Astrocyte (in vitro differentiated cells and primary cell): ENCODE data around the gene DOK5. TPM values are rescaled to one million over a fixed set of nuclear protein-coding genes. Genes with fewer than 3 reads are reported as not detected.

Source experiments
- DNase-seq: peaks from one replicate; pipeline ENCODE4 v3.0.0-alpha.2; 2010; ENCODE audit warnings: low read depth
- FAIRE-seq: peaks from 2 replicates; lab custom pipeline; 2011; peaks lifted over from hg19 to GRCh38; lab: Jason Lieb, UNC
- H2AFZ ChIP-seq: 2 replicates; pipeline ENCODE4 v1.6.0; 2012; ENCODE audit warnings: low read depth, low read length, inconsistent platforms
- H3K27ac ChIP-seq: 2 replicates; pipeline ENCODE4 v1.5.1; 2011; ENCODE audit warnings: low read depth, low read length, inconsistent platforms
- H3K27me3 ChIP-seq: 2 replicates; pipeline ENCODE4 v1.6.0; 2011; ENCODE audit warnings: low read length, inconsistent platforms; ENCODE audit not compliant: insufficient read depth
- H3K36me3 ChIP-seq: 2 replicates; pipeline ENCODE4 v1.5.1; 2011; ENCODE audit warnings: low read length, inconsistent platforms; ENCODE audit not compliant: insufficient read depth
- H3K4me1 ChIP-seq: 2 replicates; pipeline ENCODE4 v1.5.1; 2011; ENCODE audit warnings: low read length, inconsistent platforms; ENCODE audit not compliant: insufficient read depth
- H3K4me2 ChIP-seq: 2 replicates; pipeline ENCODE4 v1.6.0; 2012; ENCODE audit warnings: low read length, inconsistent platforms
- H3K4me3 ChIP-seq: 2 replicates; pipeline ENCODE4 v1.5.1; 2011; ENCODE audit warnings: low read depth, mild to moderate bottlenecking, low read length, inconsistent platforms; ENCODE audit not compliant: insufficient read depth
- H3K79me2 ChIP-seq: 2 replicates; pipeline ENCODE4 v1.6.0; 2012; ENCODE audit warnings: mild to moderate bottlenecking, low read length, inconsistent platforms; ENCODE audit not compliant: insufficient read depth
- H3K9ac ChIP-seq: 2 replicates; pipeline ENCODE4 v1.6.0; 2012; ENCODE audit warnings: mild to moderate bottlenecking, low read length, inconsistent platforms
- H3K9me3 ChIP-seq: 2 replicates; pipeline ENCODE4 v1.5.1; 2012; ENCODE audit warnings: low read depth, mild to moderate bottlenecking, low read length, inconsistent platforms; ENCODE audit not compliant: insufficient read depth
- H4K20me1 ChIP-seq: 2 replicates; pipeline ENCODE4 v1.6.0; 2012; ENCODE audit warnings: low read length, inconsistent platforms; ENCODE audit not compliant: insufficient read depth
- H3K27ac Mint-ChIP-seq: one replicate; pipeline ENCODE4 v1.8.0; 2021; ENCODE audit warnings: mild to moderate bottlenecking, mixed read lengths; ENCODE audit not compliant: unreplicated experiment
- H3K27me3 Mint-ChIP-seq: one replicate; pipeline ENCODE4 v1.8.0; 2021; ENCODE audit warnings: low read depth, mixed read lengths; ENCODE audit not compliant: unreplicated experiment
- H3K36me3 Mint-ChIP-seq: one replicate; pipeline ENCODE4 v1.8.0; 2021; ENCODE audit warnings: low read depth, mixed read lengths; ENCODE audit not compliant: unreplicated experiment
- H3K4me1 Mint-ChIP-seq: one replicate; pipeline ENCODE4 v1.8.0; 2021; ENCODE audit warnings: low read depth, mixed read lengths; ENCODE audit not compliant: unreplicated experiment
- H3K4me3 Mint-ChIP-seq: one replicate; pipeline ENCODE4 v1.8.0; 2021; ENCODE audit warnings: mild to moderate bottlenecking, moderate library complexity, mixed read lengths; ENCODE audit not compliant: unreplicated experiment
- H3K9me3 Mint-ChIP-seq: one replicate; pipeline ENCODE4 v1.8.0; 2021; ENCODE audit warnings: mild to moderate bottlenecking, mixed read lengths; ENCODE audit not compliant: unreplicated experiment
- EZH2 ChIP-seq: IDR thresholded peaks from 2 replicates; pipeline ENCODE4 v1.6.1; 2012; ENCODE audit warnings: mild to moderate bottlenecking, low read length, inconsistent platforms; ENCODE audit not compliant: insufficient read depth
- total RNA-seq: library from RNA; stranded (reverse); gene quantifications from 2 replicates; pipeline ENCODE4 v1.2.1, GENCODE V29; 2021
- TF ChIP-seq, protein P1 (sequence below): IDR thresholded peaks from 2 replicates; pipeline ENCODE4 v1.5.1; 2011; ENCODE audit warnings: low read depth, mild to moderate bottlenecking, inconsistent platforms, low read length, moderate library complexity; ENCODE audit not compliant: insufficient read depth

The DOK5 gene
- total RNA-seq, 1 donor from 2014 or later = 1.2 TPM

DNA sequence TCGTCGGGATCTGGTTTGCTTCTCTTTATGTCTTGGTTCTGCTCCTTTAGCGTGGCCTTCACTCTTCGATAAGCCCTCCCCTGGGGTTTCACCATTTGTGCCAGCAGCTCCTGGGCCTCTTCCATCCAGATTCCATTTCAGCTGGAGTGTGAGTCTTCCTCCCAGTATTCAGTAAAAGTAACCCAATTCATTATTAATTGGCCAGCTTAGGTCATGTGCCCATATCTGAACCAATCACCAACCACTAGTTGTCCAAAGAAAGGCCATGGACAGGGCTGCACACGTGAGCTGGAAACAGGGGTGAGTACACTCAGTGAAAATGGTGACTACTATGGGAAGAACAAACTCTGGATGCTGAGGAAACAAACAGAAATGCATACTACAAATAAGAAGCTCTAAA lies 2.8 kb upstream of the DOK5 start:
- H3K27me3 ChIP-seq = no peaks in the 10 kb centered on the region
- Mint-ChIP-seq H3K36me3 (no peaks in the 10 kb centered on the region), H3K27ac (no peak overlapping the region), H3K4me1 (no peaks in the 10 kb centered on the region), H3K27me3 (peaks cover 18% of the 10 kb centered on the region), H3K9me3 (no peaks in the 10 kb centered on the region), H3K4me3 (no peak overlapping the region)
- DNase-seq (no peak), FAIRE-seq (no peak)
- H3K4me2 ChIP-seq = no peak overlapping the region
- H3K4me3 ChIP-seq = no peak overlapping the region
- H3K36me3 ChIP-seq = no peaks in the 10 kb centered on the region
- peaks cover 10% of the 10 kb centered on the region for H3K4me1 ChIP-seq
- H3K27ac ChIP-seq = no peak overlapping the region
- H3K9me3 ChIP-seq = no peaks in the 10 kb centered on the region
- no peak overlapping the region for H3K9ac ChIP-seq
- TF ChIP-seq EZH2 = no peak
- TF ChIP-seq, protein P1, sequence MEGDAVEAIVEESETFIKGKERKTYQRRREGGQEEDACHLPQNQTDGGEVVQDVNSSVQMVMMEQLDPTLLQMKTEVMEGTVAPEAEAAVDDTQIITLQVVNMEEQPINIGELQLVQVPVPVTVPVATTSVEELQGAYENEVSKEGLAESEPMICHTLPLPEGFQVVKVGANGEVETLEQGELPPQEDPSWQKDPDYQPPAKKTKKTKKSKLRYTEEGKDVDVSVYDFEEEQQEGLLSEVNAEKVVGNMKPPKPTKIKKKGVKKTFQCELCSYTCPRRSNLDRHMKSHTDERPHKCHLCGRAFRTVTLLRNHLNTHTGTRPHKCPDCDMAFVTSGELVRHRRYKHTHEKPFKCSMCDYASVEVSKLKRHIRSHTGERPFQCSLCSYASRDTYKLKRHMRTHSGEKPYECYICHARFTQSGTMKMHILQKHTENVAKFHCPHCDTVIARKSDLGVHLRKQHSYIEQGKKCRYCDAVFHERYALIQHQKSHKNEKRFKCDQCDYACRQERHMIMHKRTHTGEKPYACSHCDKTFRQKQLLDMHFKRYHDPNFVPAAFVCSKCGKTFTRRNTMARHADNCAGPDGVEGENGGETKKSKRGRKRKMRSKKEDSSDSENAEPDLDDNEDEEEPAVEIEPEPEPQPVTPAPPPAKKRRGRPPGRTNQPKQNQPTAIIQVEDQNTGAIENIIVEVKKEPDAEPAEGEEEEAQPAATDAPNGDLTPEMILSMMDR = no peak
- no peak overlapping the region for H2AFZ ChIP-seq
- H3K79me2 ChIP-seq = no peaks in the 10 kb centered on the region
- no peaks in the 10 kb centered on the region for H4K20me1 ChIP-seq

DNA sequence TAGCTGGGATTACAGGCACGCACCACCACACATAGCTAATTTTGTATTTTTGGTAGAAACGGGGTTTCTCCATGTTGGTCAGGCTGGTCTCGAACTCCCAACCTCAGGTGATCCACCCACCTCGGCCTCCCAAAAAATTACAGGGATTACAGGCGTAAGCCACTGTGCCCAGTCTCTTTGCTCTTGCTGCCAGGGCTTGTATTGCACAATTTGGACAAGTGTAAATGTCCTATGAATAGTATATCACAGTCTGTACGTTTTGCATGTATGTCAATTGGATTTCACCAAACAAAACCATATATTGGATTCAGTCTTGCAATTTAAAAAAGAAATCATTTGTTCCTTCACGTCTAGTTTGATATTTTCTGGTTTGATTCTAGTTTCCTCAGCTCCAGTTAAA lies 2.1 kb upstream of the DOK5 start:
- no peak overlapping the region for H2AFZ ChIP-seq
- FAIRE-seq = no peak
- no peaks in the 10 kb centered on the region for H4K20me1 ChIP-seq
- no peak for TF ChIP-seq EZH2
- TF ChIP-seq, protein P1 = no peak
- no peak overlapping the region for H3K9ac ChIP-seq
- peaks cover 24% of the 10 kb centered on the region for H3K27me3 Mint-ChIP-seq
- no peak overlapping the region for H3K27ac ChIP-seq
- peaks cover 10% of the 10 kb centered on the region for H3K4me1 ChIP-seq
- no peaks in the 10 kb centered on the region for H3K9me3 Mint-ChIP-seq
- H3K36me3 Mint-ChIP-seq = no peaks in the 10 kb centered on the region
- no peaks in the 10 kb centered on the region for H3K27me3 ChIP-seq
- H3K36me3 ChIP-seq = no peaks in the 10 kb centered on the region
- H3K4me3 ChIP-seq = no peak overlapping the region
- H3K4me1 Mint-ChIP-seq = no peaks in the 10 kb centered on the region
- no peak for DNase-seq
- no peaks in the 10 kb centered on the region for H3K9me3 ChIP-seq
- peaks cover 3% of the 10 kb centered on the region for H3K79me2 ChIP-seq
- no peak overlapping the region for H3K4me2 ChIP-seq
- no peak overlapping the region for H3K27ac Mint-ChIP-seq
- no peak overlapping the region for H3K4me3 Mint-ChIP-seq

DNA sequence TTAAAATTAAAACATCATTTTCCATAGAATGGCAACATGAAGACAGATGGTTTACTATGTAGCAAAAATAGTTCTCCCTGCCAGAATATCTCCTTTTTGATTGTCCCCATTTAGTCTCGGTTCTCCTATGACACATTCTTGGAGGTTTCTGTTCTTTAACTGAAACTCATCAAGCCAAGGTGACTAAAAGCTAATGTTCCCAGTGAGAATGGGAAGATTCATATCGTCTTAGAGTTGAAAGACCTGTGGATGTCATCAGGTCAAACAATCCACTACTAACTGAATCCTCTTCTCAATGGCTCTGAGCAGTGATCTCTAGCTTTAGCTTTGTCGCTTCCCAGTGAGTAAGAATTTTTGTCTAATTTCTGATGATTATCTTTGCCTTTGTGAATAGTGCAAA lies 1.3 kb upstream of the DOK5 start:
- Mint-ChIP-seq H3K36me3 (no peaks in the 10 kb centered on the region), H3K9me3 (no peaks in the 10 kb centered on the region), H3K27ac (no peak overlapping the region), H3K27me3 (peaks cover 26% of the 10 kb centered on the region), H3K4me1 (no peaks in the 10 kb centered on the region), H3K4me3 (no peak overlapping the region)
- Histone ChIP-seq H3K36me3 (no peaks in the 10 kb centered on the region), H3K79me2 (peaks cover 8% of the 10 kb centered on the region), H4K20me1 (no peaks in the 10 kb centered on the region), H2AFZ (no peak overlapping the region), H3K4me1 (peaks cover 10% of the 10 kb centered on the region), H3K9me3 (no peaks in the 10 kb centered on the region), H3K27me3 (no peaks in the 10 kb centered on the region), H3K4me2 (no peak overlapping the region), H3K9ac (no peak overlapping the region), H3K4me3 (no peak overlapping the region), H3K27ac (no peak overlapping the region)
- DNase-seq = no peak
- TF ChIP-seq, protein P1 = no peak
- no peak for TF ChIP-seq EZH2
- no peak for FAIRE-seq
